Activated CD4-positive, CD25-positive, alpha-beta regulatory T cell treated with anti-CD3 and anti-CD28 coated beads, Interleukin-2, amount 50 U/mL, for 72 hours (primary cell): ENCODE measurements around the gene EXOC3.

Experiments
- DNase-seq: peaks from one replicate; pipeline ENCODE4 v3.0.0; 2021

Gene EXOC3

DNA sequence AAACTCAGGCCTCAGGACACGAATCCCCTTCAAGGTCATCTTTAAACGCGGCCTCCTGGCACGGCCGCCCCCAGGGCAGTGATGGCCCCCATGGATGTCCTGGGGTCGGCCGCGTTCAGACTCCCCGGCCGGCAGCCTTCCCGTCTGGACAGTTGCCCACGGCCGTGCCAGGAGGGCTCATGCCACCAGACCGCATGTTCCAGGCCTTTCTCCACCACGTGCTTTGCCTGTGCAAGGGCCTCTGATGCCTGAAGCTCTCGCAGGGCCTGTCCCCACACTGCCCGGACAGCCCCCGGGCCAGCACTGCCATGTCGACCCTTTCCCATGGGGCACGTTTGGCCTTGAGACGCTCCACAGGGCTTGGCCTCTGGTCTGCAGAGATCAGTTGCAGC, 46.7 kb downstream of the EXOC3 start:
- no peak for DNase-seq

DNA sequence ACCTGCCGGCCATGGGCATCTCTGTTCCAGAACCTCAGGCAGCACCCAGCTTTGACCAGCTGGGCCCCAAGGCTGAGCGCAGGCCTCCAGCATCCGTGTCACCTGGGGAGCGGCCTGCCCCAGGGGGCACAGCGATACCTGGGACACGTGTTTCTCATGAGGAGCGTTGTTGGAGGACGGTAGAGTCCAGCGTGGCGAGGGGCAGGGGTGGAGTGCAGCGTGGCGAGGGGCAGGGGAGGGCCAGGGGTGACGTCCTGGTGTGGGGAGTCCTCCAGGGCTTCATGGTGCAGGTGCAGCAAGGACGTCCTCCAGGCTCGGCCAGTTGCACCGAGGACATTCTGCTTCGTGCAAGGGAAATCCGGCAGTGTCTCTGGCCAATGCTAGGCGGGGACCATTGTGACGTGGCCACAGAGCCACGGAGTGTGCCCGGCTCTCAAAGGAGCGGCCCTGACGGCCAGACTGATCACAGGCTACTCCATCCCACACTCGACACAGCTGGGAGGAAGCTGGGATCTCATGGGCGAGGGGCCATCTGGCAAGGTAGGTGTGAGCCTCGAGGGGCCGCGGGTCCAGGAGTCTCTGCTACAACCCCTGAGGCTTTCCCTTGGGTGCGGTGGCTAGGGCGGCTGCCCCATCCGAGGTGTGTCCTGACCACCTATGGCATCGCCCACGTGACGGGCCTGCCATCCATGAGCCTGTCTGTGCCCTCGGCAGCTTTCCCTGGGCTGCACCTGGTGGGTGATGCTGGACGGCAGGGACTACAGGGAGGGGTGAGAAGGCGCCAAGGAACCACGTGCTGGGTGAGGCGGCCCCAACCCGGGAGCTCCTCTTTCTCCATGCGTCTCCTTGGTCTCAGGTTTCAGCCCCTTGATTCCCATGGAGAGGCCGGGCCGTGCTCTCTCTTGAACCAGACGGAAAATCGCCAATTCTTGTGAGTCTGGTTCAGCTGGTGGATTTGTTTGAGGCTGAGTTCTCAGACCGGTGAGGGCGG, 47.4 kb downstream of the EXOC3 start:
- DNase-seq, result no peak

DNA sequence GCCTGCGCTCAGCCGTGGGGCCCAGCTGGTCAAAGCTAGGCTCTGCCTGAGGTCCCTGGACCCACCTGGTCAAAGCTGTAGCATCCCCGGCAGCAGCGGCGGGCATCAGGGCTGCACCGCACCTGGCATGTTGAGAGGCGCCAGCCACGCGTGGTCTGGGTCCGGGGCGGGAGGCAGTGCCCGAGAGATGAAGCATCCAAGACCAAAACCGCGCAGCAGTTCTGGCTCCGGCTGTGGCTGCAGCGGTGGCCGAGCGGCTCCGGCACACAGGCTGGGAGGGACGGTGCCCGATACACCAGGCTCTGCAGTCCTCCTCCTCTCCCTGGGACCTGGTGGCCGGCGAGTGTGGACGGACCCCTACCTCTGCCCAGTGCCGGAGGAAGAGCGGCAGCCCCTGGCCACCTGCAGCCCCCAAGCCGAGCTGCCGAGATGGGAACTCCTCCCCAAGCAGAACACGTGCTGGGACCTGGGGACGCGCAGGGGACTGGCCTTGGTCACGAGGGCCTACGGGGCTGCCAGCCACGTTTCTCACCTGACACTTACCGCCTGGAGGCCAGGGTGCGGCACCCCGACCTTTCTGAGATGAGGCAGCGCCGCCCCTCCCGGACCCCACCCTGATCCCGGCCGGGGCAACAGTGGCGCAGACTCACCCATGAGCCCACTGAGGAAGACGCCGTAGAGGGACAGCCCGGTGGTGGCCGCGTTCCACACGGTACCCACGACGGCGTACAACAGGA, 48.3 kb downstream of the EXOC3 start:
- DNase-seq, result no peak

DNA sequence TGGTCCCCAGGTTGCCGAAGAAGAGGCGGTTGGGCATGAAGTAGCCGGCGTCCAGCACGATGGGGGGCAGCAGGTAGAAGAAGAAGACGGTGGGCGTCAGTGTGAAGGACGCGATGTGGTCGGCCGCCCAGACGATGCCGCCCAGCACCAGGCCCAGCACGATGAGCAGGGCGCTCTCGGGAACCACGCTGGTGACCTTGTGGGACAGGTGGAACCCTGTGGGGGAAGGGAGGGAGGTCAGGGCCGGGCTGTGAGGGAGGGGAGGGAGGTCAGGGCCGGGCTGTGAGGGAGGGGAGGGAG, 48.8 kb downstream of the EXOC3 start:
- DNase-seq, result no peak

DNA sequence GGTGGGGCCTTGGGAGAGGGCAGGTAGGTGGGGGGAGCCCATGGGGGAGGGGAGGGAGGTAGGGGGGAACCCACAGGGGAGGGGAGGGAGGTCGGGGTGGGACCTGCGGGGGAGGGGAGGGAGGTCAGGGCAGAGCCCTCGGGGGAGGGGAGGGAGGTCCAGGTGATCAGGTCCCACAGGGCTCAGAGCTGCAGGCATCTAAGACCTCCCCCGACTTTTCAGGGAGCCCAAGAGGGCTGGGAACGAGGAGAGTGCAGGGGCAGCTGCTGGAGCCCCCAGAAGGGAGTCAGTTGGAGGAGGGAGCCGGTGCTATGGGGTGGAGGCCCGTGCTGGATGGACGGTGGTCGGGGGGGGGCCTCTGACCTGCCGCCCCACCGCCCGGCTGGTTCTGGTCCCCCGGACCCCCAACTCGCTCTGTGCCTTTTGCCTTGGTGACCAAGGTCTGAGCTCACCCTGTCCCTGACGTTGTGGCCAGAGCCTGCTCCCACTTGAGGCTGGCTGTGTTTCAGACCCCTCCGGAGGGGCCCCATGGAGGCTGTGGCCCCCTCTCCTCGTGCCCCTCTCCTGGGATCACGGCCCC, 49.4 kb downstream of the EXOC3 start:
- no peak for DNase-seq

DNA sequence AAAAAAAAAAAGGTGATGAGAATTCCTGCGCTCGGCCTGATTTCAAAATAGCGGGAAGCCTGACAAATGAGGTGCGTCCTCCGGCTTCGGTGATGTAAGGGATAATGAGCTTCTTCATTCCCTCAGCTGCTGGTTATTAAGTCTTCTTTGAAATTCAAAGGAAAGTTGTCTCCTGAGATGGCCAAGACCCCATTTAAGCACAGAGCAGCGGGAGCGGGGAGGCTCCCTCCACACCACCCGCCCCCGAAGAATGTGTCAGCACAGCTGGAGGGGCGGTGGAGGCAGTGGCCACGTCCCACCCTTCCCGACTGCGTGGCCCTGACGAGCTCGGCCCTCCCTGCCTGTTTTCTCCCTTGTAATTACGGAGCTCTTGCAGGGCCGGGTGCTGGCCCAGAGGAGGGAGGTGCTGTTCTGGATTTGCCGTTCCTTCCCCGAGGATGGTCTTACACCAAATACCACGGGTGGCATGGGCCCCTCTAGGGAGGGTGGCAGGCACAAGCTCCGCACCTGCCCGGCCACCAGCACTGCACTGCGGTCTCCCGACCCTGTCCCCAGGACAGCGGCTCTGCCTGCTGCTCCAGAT, 50.2 kb downstream of the EXOC3 start:
- no peak for DNase-seq

DNA sequence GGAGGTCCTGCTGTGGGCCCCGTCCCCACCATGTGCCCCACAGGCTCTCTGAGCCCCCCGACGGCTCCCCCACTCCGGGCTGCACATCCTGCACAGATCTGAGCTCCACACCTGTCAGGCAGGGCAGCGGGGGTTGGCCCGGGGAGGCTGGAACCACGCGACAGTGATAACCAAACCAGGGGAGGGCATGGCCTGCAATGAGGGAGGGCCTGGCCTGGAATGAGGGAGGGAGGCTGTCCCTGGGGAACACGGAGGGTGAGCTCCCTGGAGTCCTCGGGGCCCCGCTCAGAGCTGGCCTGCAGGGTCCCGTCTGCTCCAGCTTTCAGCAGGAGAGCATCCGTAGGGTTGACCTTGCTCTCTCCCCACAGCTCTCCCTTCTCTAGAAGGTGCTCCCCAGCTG, 50.8 kb downstream of the EXOC3 start:
- DNase-seq, result no peak

DNA sequence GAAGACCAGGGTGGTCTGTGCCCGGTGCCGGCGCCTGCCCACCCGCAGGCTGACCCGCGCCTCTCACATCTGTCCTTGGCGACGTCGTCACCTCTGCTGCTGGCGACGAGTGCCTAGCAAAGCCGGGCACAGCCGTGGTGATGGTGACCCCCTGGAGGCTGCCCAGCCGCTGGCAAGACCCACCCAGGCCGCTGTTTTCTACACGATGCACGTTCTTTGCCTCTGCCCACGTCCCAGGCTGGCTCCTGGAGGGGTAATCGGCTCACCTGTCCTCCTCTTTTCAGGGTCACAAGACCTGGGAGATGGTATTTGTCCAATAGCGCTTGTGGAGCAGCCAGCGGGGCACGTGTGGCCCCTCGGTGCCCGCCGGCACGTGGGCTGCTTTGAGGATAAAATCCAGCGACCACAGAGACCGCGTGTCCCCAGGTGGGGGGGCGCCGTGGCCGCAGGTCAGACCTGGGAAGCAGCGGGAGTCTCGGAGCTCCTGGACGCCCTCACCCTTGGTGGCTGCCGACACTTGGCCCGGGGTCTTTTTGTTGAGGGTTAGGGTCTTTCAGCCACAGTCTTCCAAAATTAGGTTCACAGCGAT, 51.8 kb downstream of the EXOC3 start:
- DNase-seq, result no peak

DNA sequence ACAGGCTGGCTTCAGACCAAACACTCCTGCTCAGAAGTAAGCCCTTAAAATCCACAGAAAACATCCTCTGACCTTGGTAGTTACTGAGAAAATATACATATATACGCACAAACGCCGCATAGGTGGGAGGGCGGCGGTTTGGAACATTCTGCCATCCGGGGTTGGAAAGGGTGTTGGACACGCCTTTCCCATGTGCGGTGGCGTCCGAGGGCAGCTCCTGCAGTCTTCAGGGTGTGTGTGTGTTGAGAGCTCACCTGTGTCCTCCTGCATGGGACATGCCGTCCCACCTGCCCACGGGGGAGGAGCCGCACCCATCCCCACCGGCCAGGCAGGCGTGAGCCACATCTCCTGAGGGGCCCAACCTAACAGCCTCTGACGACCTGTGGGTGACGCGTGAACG, 53.1 kb downstream of the EXOC3 start:
- no peak for DNase-seq

DNA sequence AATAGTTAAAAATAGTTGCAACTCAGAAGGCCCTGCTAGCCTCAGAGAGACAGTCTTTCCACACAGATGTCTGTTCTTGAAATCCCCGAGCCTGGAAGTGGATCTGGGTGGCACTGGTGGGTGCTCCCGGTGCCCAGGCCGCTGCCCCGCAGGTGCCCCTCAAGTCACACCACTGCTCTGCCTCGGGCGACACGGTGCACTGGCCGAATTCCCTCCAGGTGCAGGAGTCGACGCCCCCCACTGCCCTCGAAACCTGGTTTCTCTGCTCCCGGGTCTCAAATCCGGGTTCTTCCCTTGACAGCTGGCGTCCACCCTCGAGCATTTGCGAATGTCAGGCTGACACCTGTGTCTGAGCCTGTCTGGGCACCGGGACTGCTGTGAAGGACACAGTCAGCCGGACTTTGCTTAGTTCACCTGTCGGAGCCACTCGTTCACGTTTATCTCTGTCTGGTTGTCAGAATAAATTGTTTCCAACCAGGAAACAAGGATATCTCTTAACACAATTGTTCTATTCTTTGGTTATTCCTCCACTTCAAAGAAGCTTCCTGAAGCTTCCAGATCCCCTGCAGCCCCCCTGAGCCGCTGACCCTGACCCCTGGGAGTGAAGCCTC, 54.2 kb downstream of the EXOC3 start:
- no peak for DNase-seq

DNA sequence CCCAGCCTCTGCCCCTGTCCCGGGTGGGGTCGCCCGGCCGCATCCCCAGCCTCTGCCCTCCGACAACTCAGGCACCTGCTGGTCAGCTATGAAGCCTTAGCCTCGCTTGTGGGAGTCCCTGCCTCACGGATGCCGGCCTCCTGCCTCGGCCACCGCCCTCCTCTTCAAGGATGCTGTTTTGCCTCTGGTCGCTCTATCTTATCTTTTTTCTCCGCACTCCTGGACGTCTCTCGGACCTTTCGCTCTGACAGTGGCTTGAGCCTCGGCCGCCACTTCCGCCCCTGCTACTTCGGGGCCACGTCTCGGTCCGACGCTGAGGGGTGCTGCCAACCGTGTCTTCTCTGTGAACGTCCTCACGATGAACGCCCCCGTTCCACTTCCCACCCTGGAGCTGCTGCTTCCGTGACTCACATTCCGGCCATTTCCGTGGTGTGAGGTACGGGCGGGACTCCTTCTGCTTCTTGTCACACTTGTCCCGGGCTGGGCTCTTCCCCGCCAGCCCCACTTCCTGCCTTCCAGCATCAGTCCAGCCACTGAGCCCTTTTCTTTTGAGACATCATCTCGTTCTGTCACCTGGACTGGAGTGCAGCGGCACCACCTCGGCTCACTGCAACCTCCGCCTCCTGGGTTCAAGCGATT, 55.0 kb downstream of the EXOC3 start:
- DNase-seq, result no peak

DNA sequence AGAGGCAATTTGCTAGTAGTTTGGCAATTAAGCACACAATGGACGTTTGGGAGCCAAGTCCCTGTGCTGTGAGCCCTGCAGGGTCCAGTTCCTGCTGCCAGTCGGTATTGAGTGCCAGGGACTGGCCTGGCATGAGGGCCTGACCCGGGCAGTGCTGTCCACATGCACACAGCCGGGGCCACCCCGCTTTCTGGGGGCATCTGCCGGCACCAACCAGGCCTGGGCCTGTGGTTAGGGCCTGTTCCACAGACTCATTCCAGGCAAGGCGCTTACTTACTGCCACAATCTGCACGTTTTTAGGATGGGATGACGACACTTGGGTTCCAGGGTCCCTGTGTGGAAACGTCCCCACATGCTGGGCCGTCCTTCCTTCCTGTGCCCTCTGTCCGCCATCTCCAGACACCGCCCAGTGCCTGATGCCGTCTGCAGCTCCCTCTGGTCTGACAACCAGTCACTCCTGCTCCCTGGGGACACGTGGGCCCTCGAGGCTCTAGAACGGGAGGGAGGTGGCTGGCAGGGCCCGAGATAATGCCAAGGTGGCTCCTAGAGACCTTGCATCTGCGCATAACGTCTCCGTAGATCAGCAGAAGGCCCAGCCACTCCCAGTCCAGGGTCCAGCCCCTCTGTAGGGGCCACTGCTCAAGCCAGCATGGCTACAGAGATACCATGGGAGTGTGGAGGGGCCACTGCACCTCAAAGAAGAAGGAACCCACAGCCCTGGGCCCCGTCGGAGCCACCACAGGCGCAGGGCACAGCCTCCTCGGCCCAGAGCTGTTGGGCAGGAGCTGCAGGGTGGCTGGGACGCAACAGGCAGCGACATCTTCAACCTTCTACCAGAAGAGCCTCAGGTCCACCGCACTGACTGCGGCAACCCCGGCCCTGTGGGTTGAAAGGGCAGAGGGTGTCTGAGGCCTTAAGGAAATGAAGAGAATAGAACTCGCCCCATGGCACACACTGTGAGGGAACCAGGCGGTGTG, 56.5 kb downstream of the EXOC3 start:
- DNase-seq, result no peak

DNA sequence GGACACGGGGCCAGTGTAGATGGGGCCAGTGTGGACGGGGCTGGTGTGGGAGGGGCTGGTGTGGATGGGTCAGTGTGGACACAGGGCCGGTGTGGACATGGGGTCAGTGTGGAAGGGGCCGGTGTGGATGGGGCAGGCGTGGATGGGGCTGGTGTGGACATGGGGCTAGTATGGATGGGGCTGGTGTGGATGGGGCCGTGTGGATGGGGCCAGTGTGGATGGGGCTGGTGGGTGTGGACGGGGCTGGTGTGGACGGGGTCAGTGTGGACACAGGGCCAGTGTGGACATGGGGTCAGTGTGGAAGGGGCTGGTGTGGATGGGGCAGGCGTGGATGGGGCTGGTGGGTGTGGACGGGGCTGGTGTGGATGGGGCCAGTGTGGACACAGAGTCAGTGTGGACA, 57.5 kb downstream of the EXOC3 start:
- no peak for DNase-seq

DNA sequence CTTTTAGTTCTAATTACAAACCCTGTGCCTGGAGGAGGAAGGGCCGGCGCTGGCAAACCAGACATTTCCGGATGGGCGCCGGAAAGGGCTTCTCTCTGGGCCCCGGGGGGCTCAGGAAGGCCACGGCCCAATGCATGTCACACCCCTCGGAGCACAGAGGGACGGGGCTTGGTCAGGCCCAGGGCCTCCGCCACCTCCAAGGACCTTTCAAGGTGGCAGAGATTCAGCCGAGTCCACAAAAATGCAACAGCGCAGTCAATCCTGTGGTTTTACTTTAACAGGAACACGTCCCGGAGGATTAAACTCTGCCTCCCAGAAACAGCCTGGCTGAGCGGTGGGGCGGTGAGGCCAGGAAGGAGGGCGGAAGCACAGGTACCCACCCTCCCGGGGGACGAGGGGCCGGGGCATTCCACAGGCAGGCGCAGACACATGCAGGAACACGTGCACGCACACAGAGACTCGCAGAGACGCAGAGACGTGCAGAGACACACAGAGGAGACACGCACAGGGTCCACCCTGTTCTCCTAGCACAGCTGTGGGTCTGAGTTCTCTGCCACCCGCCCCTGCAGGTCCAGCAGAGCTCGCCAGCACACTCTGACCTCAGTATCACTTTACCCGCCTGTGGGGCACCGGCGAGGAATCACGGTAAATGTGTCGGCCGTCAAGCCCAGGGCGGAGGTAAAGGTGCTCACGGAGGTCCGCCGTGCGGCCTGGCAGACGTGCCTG, 58.3 kb downstream of the EXOC3 start:
- no peak for DNase-seq

DNA sequence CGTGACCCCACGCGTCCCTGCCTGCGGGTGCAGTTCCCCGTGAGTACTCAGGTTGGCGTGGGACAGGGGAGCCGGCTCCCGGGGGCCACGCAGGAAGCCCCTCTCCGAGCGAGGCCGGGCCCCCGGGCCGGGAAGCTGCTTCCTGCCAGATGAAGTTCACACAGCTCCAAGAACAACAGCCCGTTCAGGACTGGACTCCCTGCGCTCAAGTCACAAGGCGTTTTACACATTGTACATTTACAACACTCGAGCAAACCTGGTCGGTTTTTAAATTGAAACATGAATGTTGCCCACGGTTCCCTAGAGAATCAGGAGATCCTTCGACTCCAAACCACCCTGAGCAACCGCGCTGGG, 58.8 kb downstream of the EXOC3 start:
- DNase-seq, result no peak

DNA sequence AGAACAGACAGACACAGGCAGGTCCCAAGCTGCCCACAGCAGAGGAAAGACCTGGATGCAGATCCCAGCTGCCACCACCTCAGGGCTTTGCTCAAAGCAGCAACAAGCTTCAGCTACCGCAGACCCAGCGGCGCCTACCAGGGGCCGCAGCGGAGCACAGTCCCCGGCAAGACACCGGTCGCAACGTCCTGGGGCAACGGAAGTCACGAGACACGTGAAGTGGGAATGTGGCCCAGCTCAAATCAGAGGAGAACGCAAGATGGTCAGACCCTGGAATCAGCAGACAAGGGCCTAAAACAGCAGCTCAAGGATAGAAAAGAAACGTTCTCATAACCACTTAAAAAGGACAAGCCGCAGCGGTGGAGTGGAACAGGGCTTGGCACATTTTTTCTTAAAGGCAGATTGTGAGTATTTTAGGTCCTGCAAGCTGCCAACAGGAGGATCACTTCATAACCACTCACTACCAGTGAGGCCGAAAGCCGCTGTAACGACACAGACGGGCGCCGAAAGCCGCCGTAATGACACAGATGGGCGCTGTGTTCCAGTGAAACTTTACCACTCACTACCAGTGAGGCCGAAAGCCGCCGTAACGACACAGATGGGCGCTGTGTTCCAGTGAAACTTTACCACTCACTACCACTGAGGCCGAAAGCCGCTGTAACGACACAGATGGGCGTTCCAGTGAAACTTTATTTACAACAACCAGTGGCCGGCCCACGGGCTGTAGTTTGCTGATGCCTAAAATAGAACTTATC, 59.5 kb downstream of the EXOC3 start:
- DNase-seq, result no peak

DNA sequence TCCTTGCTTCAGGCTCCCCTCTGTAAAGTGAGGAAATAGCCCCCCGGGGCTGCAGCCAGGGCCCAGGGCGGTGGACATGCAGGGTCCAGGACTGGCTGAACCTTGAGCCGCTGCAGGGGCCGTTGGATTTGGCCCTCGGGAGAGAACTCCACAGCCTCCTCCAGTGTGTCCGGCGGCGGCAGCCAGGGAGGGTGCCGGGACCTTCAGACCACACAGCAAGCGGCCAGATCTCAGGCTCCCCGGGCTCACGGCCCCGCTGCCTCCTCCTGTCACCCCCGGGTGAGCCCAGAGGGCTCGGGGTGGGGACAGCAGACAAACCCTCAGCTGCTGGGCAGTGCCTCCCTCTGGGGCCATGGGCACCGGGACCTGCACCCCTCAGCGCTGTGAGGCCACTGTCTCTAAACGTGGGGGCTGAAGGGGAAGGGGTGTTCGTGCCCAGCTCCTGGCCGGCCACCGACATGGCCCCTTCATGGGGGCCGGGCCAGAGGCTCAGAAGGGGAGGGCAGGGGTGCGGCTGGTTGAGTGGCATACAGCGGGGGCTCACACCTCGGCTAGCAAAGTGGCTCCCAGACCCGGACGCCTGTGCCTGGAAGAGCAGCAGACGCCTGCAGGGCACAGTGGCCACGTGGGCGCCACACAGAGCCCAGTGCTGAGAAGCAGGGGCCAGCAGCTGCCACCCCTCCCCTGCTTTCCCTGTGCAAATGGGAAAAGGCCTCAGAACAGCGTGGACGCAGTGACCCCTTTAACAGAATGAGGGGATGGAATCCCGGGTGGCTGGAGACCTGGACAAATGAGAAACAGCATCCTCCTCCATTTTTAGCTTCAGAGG, 61.6 kb downstream of the EXOC3 start:
- no peak for DNase-seq

DNA sequence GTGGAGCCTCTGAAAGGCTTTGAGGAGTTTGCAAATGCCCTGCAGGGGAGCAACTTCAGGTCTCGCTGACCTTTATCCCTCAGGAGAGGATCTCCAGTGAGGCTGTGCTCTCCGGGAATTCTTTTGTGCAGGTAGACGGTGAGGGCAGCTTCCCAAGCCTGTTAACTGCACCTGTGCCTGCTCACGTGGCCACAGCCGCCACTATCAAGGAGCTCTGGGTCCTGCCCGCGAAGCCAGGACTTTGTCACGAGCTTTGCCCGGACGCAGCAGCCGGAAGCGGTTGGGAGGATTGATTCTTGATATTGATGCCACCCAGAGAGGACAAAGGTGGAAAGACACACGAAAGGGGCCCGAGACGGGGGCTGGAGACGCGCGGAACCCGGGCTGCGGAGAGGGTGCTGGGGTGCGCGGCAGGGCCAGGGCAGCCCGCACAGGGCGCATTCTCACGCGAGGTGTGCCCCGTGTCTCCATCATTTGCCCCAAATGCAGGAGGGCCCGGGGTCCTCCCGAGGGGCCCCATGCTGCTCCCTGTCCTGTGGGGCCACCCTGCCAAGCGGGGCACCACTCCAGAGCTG, 63.1 kb downstream of the EXOC3 start:
- no peak for DNase-seq
